Mesendoderm (in vitro differentiated cells): Measurements from ENCODE around the gene OR2M5. TPM values are rescaled to one million over a fixed set of nuclear protein-coding genes. Genes with fewer than 3 reads are reported as not detected.

Experiments
- DNase-seq: peaks from one replicate; pipeline ENCODE4 v3.0.0; 2013
- H2AK5ac ChIP-seq: 2 replicates; pipeline ENCODE4 v1.6.1; 2013; ENCODE audit warnings: low read length, inconsistent platforms
- H2BK120ac ChIP-seq: 2 replicates; pipeline ENCODE4 v1.6.1; 2013; ENCODE audit warnings: low read depth, mild to moderate bottlenecking, low read length, moderate library complexity, mixed read lengths
- H2BK15ac ChIP-seq: replicated peaks from 2 replicates; pipeline ENCODE4 v1.6.1; 2013; ENCODE audit warnings: low read depth, mild to moderate bottlenecking, moderate library complexity
- H2BK5ac ChIP-seq: 2 replicates; pipeline ENCODE4 v1.6.1; 2013; ENCODE audit warnings: low read length, inconsistent platforms
- H3K18ac ChIP-seq: 2 replicates; pipeline ENCODE4 v1.6.1; 2013; ENCODE audit warnings: mild to moderate bottlenecking, low read length, mixed read lengths
- H3K23ac ChIP-seq: one replicate; pipeline ENCODE4 v1.6.1; 2013; ENCODE audit warnings: low read length
- H3K27ac ChIP-seq: 2 replicates; pipeline ENCODE4 v1.5.1; 2013; ENCODE audit warnings: low read depth, mild to moderate bottlenecking, inconsistent platforms, low read length, moderate library complexity
- H3K27me3 ChIP-seq: 2 replicates; pipeline ENCODE4 v1.6.1; 2013; ENCODE audit warnings: low read length, control low read depth, mild to moderate bottlenecking, inconsistent platforms; ENCODE audit not compliant: insufficient read depth, poor library complexity
- H3K36me3 ChIP-seq: 2 replicates; pipeline ENCODE4 v1.6.1; 2013; ENCODE audit warnings: low read length, inconsistent platforms; ENCODE audit not compliant: control insufficient read depth, insufficient read depth
- H3K4ac ChIP-seq: one replicate; pipeline ENCODE4 v1.6.1; 2013; ENCODE audit warnings: low read depth, mild to moderate bottlenecking, low read length, moderate library complexity
- H3K4me1 ChIP-seq: 2 replicates; pipeline ENCODE4 v1.6.1; 2013; ENCODE audit warnings: low read depth, low read length, inconsistent platforms; ENCODE audit not compliant: control insufficient read depth
- H3K4me2 ChIP-seq: 2 replicates; pipeline ENCODE4 v1.6.1; 2013; ENCODE audit warnings: low read length
- H3K4me3 ChIP-seq: 2 replicates; pipeline ENCODE4 v1.5.1; 2013; ENCODE audit warnings: mild to moderate bottlenecking, low read length
- H3K56ac ChIP-seq: one replicate; pipeline ENCODE4 v1.6.1; 2013; ENCODE audit warnings: low read length
- H3K79me1 ChIP-seq: 2 replicates; pipeline ENCODE4 v1.6.1; 2013; ENCODE audit warnings: low read length, inconsistent platforms
- H3K79me2 ChIP-seq: 2 replicates; pipeline ENCODE4 v1.6.1; 2013; ENCODE audit warnings: mild to moderate bottlenecking, low read length; ENCODE audit not compliant: control insufficient read depth, insufficient read depth
- H3K9ac ChIP-seq: 2 replicates; pipeline ENCODE4 v1.6.1; 2013; ENCODE audit warnings: low read length, inconsistent platforms
- H4K5ac ChIP-seq: one replicate; pipeline ENCODE4 v1.6.1; 2013; ENCODE audit warnings: low read length
- H4K8ac ChIP-seq: one replicate; pipeline ENCODE4 v1.6.1; 2013; ENCODE audit warnings: low read depth, mild to moderate bottlenecking, control low read depth, low read length, moderate library complexity
- WGBS: extraction: QIAGEN DNeasy Blood & Tissue Kit; methylation state at CpG from one replicate; pipeline ENCODE4 v1.1.7; 2013; ENCODE audit warnings: low lambda C conversion rate, missing lambda C conversion rate; ENCODE audit not compliant: insufficient coverage; ENCODE audit errors: extremely low coverage; 5-methylcytosine and 5-hydroxymethylcytosine counted together
- polyA plus RNA-seq, 2 experiments: library from polyadenylated mRNA; stranded (reverse); fragments of 200-250 nt; gene quantifications; one replicate each; pipeline ENCODE4 v1.2.3, GENCODE V29; 2013

Gene OR2M5, protein sequence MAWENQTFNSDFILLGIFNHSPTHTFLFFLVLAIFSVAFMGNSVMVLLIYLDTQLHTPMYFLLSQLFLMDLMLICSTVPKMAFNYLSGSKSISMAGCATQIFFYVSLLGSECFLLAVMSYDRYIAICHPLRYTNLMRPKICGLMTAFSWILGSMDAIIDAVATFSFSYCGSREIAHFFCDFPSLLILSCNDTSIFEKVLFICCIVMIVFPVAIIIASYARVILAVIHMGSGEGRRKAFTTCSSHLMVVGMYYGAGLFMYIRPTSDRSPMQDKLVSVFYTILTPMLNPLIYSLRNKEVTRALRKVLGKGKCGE
- not detected for polyA plus RNA-seq (2013, experiment 1 of 2)
- polyA plus RNA-seq (2013, experiment 2 of 2) = not detected

DNA sequence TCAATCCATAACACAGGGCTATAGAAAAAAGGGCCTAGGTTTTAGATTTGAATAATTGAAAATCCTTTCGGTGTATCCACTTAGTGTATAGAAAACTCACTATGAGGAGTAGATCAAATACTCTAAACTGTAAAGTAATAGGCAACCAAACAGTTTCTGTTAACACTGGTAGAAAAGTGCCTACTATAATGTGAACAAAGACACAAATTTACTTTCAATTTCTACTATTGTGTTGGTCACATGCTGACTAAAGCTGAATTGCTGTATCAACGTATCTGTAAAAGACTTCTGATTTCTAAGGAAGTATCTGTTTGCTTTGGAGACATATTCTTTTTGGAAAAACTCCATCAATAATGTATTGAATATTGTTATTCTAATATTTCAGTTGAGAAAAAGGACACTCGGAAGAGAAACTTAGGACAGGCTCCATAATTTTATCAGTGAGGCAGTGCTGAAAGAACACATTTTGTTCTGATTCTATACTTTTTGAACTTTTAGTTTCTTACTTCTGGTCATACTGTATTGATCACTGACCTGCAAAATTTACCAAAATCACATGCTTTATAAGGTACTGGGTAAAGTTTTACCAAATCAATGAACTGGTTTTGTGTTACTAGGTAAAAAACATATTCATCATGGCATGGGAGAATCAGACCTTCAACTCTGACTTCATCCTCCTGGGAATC lies at the start of gene OR2M5:
Gene OR2M5 (plus strand): TSS at position 636 of the 686 bp plus-strand sequence. CDS start 0 bp downstream, at position 636.
- H3K4me2 ChIP-seq = no peak within 1 kb of the TSS
- no peak within 1 kb of the TSS for H2BK5ac ChIP-seq
- no peak within 1 kb of the TSS for H2AK5ac ChIP-seq
- no peak within 1 kb of the TSS for H4K5ac ChIP-seq
- no peak within 1 kb of the TSS for H3K18ac ChIP-seq
- H3K79me1 ChIP-seq = no peaks in the 10 kb centered on the region
- H3K36me3 ChIP-seq = no peaks in the 10 kb centered on the region
- no peak within 1 kb of the TSS for H3K4me3 ChIP-seq
- H2BK15ac ChIP-seq = no peak within 1 kb of the TSS
- no peak within 1 kb of the TSS for H3K4ac ChIP-seq
- H3K4me1 ChIP-seq = no peaks in the 10 kb centered on the region
- DNase-seq = no peak
- no CpG with 5 or more reads among the region's 3 CpGs for WGBS
- H3K79me2 ChIP-seq = no peaks in the 10 kb centered on the region
- no peak within 1 kb of the TSS for H3K23ac ChIP-seq
- no peak within 1 kb of the TSS for H3K27ac ChIP-seq
- no peak within 1 kb of the TSS for H3K9ac ChIP-seq
- no peaks in the 10 kb centered on the region for H3K27me3 ChIP-seq
- no peak within 1 kb of the TSS for H4K8ac ChIP-seq
- no peak within 1 kb of the TSS for H2BK120ac ChIP-seq
- H3K56ac ChIP-seq = no peak within 1 kb of the TSS

- H3K27me3 ChIP-seq = no peaks in the 10 kb centered on the region
- H3K4me1 ChIP-seq = no peaks in the 10 kb centered on the region
- H2BK5ac ChIP-seq = no peak overlapping the region
- H2BK15ac ChIP-seq = no peak overlapping the region
- H3K56ac ChIP-seq = no peak overlapping the region
- H2AK5ac ChIP-seq = no peak overlapping the region
- DNase-seq = no peak
- WGBS = no CpG with 5 or more reads among the region's 1 CpG
- H2BK120ac ChIP-seq = no peak overlapping the region
- no peak overlapping the region for H3K4me2 ChIP-seq
- H3K4me3 ChIP-seq = no peak overlapping the region
- H3K79me2 ChIP-seq = no peaks in the 10 kb centered on the region
- H3K79me1 ChIP-seq = no peaks in the 10 kb centered on the region
- no peaks in the 10 kb centered on the region for H3K36me3 ChIP-seq
- H3K23ac ChIP-seq = no peak overlapping the region
- H4K5ac ChIP-seq = no peak overlapping the region
- no peak overlapping the region for H3K9ac ChIP-seq
- H3K18ac ChIP-seq = no peak overlapping the region
- no peak overlapping the region for H4K8ac ChIP-seq
- no peak overlapping the region for H3K4ac ChIP-seq
- no peak overlapping the region for H3K27ac ChIP-seq
Measured at GRCh38 chr1:248098529-248098928, 46.4 kb upstream of the OR2M5 start.

- H3K4me2 ChIP-seq = no peak overlapping the region
- H3K27ac ChIP-seq = no peak overlapping the region
- no peaks in the 10 kb centered on the region for H3K4me1 ChIP-seq
- H3K36me3 ChIP-seq = no peaks in the 10 kb centered on the region
- no peaks in the 10 kb centered on the region for H3K79me1 ChIP-seq
- no peak overlapping the region for H2BK15ac ChIP-seq
- H3K4me3 ChIP-seq = no peak overlapping the region
- H3K56ac ChIP-seq = no peak overlapping the region
- H3K79me2 ChIP-seq = no peaks in the 10 kb centered on the region
- no peak overlapping the region for H3K4ac ChIP-seq
- no peak overlapping the region for H2BK120ac ChIP-seq
- H3K23ac ChIP-seq = no peak overlapping the region
- no peak overlapping the region for H4K5ac ChIP-seq
- H4K8ac ChIP-seq = no peak overlapping the region
- DNase-seq = no peak
- no peak overlapping the region for H2AK5ac ChIP-seq
- H2BK5ac ChIP-seq = no peak overlapping the region
- H3K9ac ChIP-seq = no peak overlapping the region
- H3K27me3 ChIP-seq = no peaks in the 10 kb centered on the region
- no peak overlapping the region for H3K18ac ChIP-seq
Measured at GRCh38 chr1:248102847-248103246, 42.1 kb upstream of the OR2M5 start.

- Histone ChIP-seq H3K27ac (no peak overlapping the region), H2BK15ac (no peak overlapping the region), H3K23ac (no peak overlapping the region), H3K9ac (no peak overlapping the region), H3K36me3 (no peaks in the 10 kb centered on the region), H4K8ac (no peak overlapping the region), H2BK5ac (no peak overlapping the region), H3K56ac (no peak overlapping the region), H4K5ac (no peak overlapping the region), H2BK120ac (no peak overlapping the region), H3K79me2 (no peaks in the 10 kb centered on the region), H3K4ac (no peak overlapping the region), H3K79me1 (no peaks in the 10 kb centered on the region), H3K4me1 (no peaks in the 10 kb centered on the region), H3K27me3 (no peaks in the 10 kb centered on the region), H3K4me2 (no peak overlapping the region), H3K4me3 (no peak overlapping the region), H2AK5ac (no peak overlapping the region), H3K18ac (no peak overlapping the region)
- WGBS = no CpG with 5 or more reads among the region's 5 CpGs
- peak; percentile 35 for DNase-seq
Measured at GRCh38 chr1:248111157-248111556, 33.8 kb upstream of the OR2M5 start.

GRCh38 chr1:248114890-248115289 lies 30.1 kb upstream of the OR2M5 start:
- no CpG with 5 or more reads among the region's 7 CpGs for WGBS
- Histone ChIP-seq H4K5ac (no peak overlapping the region), H3K56ac (no peak overlapping the region), H3K4me1 (no peaks in the 10 kb centered on the region), H3K27ac (no peak overlapping the region), H2BK5ac (no peak overlapping the region), H3K4ac (no peak overlapping the region), H2BK15ac (no peak overlapping the region), H3K27me3 (no peaks in the 10 kb centered on the region), H3K18ac (no peak overlapping the region), H2AK5ac (no peak overlapping the region), H3K23ac (no peak overlapping the region), H3K79me2 (no peaks in the 10 kb centered on the region), H3K9ac (no peak overlapping the region), H4K8ac (no peak overlapping the region), H3K4me3 (no peak overlapping the region), H3K79me1 (no peaks in the 10 kb centered on the region), H2BK120ac (no peak overlapping the region), H3K36me3 (no peaks in the 10 kb centered on the region), H3K4me2 (no peak overlapping the region)
- no peak for DNase-seq
